GM15510 (cell line): ENCODE measurements around the gene MYO10.

Experiments
- POLR2A ChIP-seq: IDR thresholded peaks from 3 replicates; pipeline ENCODE4 v1.6.1; 2011; ENCODE audit warnings: borderline replicate concordance; ENCODE audit not compliant: insufficient read length; ENCODE audit errors: extremely low read depth

MYO10 gene

DNA sequence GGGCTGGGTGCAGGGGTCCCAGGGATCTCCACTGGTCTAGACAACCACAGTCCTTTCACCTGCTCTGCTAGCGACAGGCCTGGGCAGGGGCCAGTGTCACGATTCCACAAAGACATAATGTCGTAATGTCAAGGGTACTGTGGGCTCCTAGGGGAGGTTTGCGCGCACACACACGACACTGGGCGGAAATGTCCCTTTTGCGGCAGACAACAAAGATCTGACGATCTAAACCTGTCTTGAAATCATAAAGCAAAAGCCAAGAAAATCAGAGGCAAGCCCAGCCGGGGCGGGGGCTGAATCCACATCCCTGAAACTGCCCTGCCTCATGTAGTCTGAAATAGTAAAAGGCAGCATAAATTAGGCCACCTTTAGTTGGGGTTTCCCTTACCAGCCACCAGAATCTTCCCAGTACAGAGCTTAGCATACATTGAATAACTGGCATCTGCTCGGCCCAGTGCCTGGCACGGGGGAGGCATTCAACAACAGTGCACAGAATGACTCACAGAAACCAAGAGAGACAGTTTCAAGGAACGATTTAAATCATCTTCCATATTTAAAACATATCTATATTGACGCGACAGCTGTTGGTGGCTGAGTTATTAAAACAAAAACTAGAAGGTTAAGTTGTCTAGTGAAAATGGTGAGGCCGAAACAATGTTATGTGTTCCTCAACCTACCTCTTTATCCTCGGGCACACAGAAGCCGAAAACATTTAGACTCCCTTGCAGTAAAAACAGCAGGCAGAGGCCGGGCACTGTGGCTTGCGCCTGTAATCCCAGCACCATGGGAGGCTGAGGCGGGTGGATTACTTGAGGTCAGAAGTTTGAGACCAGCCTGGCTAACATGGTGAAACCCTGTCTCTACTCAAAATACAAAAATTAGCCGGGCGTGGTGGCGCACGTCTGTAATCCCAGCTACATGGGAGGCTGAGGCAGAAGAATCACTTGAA lies 151.0 kb downstream of the MYO10 start:
- TF ChIP-seq POLR2A: no peak

DNA sequence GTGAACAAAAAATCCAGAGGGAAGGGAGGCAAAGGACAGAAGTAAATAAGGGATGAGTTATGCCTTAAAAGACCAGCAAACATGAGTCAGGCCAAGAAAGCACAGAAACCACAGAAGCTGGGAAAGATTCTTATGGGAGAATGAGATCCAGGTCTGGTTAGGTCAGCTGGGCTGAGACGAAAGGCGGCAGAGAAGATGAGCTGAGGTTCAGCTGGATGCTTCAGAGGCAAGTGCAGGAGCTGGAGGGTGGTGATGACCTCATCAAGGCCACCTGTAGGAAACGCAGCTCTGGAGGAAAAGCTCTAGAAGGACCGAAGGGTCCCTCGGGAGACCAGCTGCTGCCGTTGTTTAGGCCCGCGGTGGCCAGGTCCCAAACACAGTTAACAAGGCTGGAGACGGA lies 152.0 kb downstream of the MYO10 start:
- TF ChIP-seq POLR2A: no peak

GRCh38 chr5:16781828-16782626 lies 154.1 kb downstream of the MYO10 start:
- TF ChIP-seq POLR2A: no peak

- no peak for TF ChIP-seq POLR2A
Observed at GRCh38 chr5:16780325-16780724, 155.8 kb downstream of the MYO10 start.

DNA sequence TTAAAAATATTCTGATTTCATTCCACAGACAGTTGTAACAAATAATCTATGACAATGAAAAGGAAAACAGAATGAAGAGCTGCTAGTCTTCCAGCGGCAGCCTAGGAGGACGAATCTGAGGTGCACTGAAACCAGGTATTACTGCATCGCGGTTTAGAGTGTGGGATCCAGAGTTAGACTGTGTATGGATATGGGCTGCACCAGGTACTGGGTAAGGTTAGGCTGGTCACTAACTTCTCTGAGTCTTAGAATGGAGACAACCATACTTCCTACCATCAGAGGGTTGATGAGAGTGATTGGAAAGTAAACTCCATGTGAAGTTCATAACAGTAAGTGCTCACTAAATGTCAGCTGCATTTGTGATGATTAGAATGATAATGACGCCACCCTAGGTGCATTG lies 158.7 kb downstream of the MYO10 start:
- TF ChIP-seq POLR2A: no peak

DNA sequence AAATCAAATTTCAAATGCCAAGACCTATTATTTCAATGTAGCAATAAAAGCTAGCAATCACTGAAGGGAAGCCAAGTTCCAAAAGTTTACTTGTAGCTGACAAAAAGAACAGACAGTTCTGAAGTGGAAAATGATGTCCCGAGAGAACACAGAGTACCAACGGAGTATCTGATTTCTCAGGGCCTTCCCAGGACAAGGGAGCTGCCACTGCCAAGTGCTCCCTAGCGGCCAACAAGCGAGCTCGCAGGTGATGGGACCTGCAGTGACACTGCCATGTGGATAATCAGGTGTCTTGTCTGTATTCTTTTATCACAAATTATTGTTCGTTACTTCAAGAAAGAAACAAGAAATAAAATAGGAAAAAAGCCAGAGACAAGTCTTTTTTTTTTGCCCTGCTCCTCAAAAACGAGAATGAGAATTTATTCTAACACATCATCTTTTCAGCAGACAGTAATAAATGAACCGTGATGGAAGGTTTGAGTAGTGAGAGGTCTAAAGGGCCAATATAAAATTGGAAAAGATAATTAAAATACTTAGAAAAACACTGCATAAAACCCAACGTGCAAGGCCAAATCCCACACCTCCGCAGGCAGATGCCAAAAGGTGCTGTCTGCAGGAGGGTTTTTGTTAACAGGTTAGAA lies 159.4 kb downstream of the MYO10 start:
- TF ChIP-seq POLR2A: no peak

GRCh38 chr5:16774806-16775205 lies 161.3 kb downstream of the MYO10 start:
- no peak for TF ChIP-seq POLR2A

DNA sequence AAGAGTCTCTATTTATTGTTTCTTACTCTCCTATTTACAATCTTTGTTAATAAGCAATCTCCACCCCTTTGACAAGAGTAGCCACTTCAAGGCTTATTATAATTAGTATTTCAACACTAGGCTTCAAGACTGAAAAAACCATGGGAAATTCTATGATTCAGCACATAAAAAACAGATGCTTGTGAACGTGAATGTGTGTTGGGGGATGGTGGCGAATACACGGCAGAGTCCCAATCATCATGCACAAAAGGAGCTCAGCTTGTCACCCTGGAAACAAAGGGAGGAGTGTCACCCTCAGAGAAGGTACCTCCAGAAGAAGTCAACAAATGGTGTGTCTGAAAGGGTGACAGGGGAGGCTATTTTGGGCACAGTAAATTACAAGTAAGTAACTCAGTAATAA lies 162.1 kb downstream of the MYO10 start:
- TF ChIP-seq POLR2A: no peak

DNA sequence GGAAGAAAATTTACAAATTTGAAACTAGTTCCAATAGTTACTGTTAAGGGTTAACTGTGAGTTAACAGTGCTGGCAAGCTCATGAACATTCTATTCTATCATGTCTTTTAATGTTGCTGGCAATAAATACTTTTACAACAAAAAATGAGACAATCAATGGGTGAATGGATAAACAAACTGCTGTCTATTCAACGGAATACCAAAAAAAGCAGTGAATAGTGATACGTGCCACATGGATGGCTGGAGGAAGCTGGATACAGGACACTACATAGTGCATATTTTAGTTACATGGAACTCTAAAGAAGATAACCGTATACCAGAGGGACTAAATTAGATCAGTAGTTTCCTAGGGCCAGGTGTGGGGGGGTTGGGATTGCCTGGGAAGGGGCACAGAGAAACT lies 163.5 kb downstream of the MYO10 start:
- TF ChIP-seq POLR2A: no peak

- TF ChIP-seq POLR2A: no peak
Observed at GRCh38 chr5:16768184-16768583, 167.9 kb downstream of the MYO10 start.

DNA sequence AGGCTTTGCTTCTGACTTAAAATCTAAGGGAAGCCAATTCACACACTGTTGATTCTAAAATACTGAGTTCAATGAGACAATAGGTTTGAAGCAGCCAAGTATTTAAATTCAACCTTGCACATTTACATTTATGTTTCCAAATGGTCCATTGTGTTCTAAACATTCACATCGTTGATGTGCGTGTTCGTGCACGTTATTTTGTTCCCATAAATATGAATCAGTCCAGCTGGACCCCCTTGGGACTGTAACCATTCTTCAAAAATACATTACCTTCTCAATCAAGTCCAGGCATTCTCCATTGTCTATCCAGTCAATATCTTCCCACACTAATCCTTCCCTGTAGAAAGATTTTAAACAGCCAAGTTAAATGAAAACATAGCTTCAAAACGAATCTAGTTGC lies 172.9 kb downstream of the MYO10 start:
- no peak for TF ChIP-seq POLR2A

- no peak for TF ChIP-seq POLR2A
Observed at GRCh38 chr5:16759147-16759773, 176.8 kb downstream of the MYO10 start.

GRCh38 chr5:16757989-16758501 lies 178.0 kb downstream of the MYO10 start:
- TF ChIP-seq POLR2A: no peak

DNA sequence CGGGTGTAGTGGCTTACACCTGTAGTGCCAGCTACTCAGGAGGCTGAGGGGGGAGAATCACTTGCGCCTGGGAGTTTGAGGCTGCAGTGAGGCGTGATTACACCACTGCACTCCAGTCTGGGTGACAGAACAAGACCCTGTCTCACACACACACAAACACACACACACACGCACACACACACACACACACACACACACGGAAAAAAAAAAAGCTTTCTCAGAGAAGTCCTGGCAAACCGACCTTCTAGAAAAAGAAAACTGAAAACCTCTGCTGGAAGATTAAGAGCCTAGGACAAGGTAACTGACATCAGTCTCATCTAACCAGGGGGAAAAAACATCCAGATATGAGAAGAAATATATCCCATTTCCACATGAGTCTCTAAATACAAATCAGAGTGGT lies 178.9 kb downstream of the MYO10 start:
- no peak for TF ChIP-seq POLR2A

- no peak for TF ChIP-seq POLR2A
Observed at GRCh38 chr5:16756692-16757091, 179.4 kb downstream of the MYO10 start.

DNA sequence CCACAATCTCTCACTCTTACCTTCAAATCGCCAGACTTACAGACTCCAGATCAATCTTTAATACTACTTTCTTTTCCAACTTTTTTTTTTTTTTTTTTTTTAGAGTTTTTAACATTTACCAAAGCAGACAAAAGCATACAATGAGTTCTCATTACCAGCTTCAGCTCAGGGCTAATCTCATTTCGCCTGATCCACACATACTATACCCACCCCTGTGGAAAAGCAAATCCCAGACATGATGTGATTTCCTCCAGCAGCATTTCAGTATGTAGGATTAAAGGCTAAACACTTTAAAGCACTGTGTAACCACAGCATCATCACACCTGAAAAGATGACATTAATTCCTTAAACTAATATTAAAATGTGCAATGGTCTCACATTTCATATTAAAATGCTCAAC lies 180.4 kb downstream of the MYO10 start:
- no peak for TF ChIP-seq POLR2A

- TF ChIP-seq POLR2A: no peak
Observed at GRCh38 chr5:16754601-16755000, 181.5 kb downstream of the MYO10 start.
